MM.1S (cell line): ENCODE measurements around the gene IL22RA2.

ENCODE experiments used
- DNase-seq: peaks from one replicate; pipeline ENCODE4 v3.0.0-alpha.2; 2015
- H2AFZ ChIP-seq: fragments of 300-600 bp; sonication (generic); 2 replicates; pipeline ENCODE4 v1.6.0; 2016; ENCODE audit warnings: antibody characterized with exemption, low read length
- H3F3A ChIP-seq: fragments of 300-600 bp; sonication (generic); 2 replicates; pipeline ENCODE4 v1.6.1; 2016; ENCODE audit warnings: mild to moderate bottlenecking, antibody characterized with exemption, low read length, moderate library complexity, mixed read lengths; ENCODE audit not compliant: insufficient read depth
- H3K27ac ChIP-seq: fragments of 300-600 bp; sonication (generic); 2 replicates; pipeline ENCODE4 v1.5.1; 2016; ENCODE audit warnings: mild to moderate bottlenecking, low read length
- H3K27me3 ChIP-seq: fragments of 300-600 bp; sonication (generic); replicated peaks from 2 replicates; pipeline ENCODE4 v1.6.0; 2016; ENCODE audit warnings: low read length; ENCODE audit not compliant: insufficient read depth
- H3K36me3 ChIP-seq: fragments of 300-600 bp; sonication (generic); replicated peaks from 2 replicates; pipeline ENCODE4 v1.6.1; 2016; ENCODE audit warnings: mild to moderate bottlenecking, low read length, mixed read lengths; ENCODE audit not compliant: insufficient read depth
- H3K4me1 ChIP-seq: fragments of 300-600 bp; sonication (generic); 2 replicates; pipeline ENCODE4 v1.6.1; 2016; ENCODE audit warnings: low read length, mixed read lengths
- H3K4me2 ChIP-seq: fragments of 300-600 bp; sonication (generic); 2 replicates; pipeline ENCODE4 v1.6.0; 2016; ENCODE audit warnings: low read depth, low read length
- H3K4me3 ChIP-seq: fragments of 300-600 bp; sonication (generic); 2 replicates; pipeline ENCODE4 v1.5.1; 2016; ENCODE audit warnings: low read length, mixed read lengths
- H3K79me2 ChIP-seq: fragments of 300-600 bp; sonication (generic); 2 replicates; pipeline ENCODE4 v1.6.1; 2016; ENCODE audit warnings: mixed run types, low read length, mixed read lengths
- H3K9ac ChIP-seq: fragments of 300-600 bp; sonication (generic); 2 replicates; pipeline ENCODE4 v1.6.1; 2016; ENCODE audit warnings: low read length, mixed read lengths
- H3K9me2 ChIP-seq: fragments of 300-600 bp; sonication (generic); replicated peaks from 2 replicates; pipeline ENCODE4 v1.6.1; 2016; ENCODE audit warnings: mild to moderate bottlenecking, low read length, mixed read lengths; ENCODE audit not compliant: insufficient read depth
- H3K9me3 ChIP-seq: fragments of 300-600 bp; sonication (generic); replicated peaks from 2 replicates; pipeline ENCODE4 v1.6.1; 2016; ENCODE audit warnings: mild to moderate bottlenecking, low read length, mixed read lengths; ENCODE audit not compliant: insufficient read depth
- H4K20me1 ChIP-seq: fragments of 300-600 bp; sonication (generic); 2 replicates; pipeline ENCODE4 v1.6.1; 2016; ENCODE audit warnings: mild to moderate bottlenecking, low read length, moderate library complexity, mixed read lengths; ENCODE audit not compliant: insufficient read depth
- EZH2 ChIP-seq: fragments of 300-600 bp; sonication (generic); optimal IDR thresholded peaks from 2 replicates; pipeline ENCODE3; 2017; ENCODE audit warnings: low read depth, mild to moderate bottlenecking, antibody characterized with exemption, low read length, mixed read lengths
- EZH2phosphoT487 ChIP-seq: fragments of 300-600 bp; sonication (generic); IDR thresholded peaks from 2 replicates; pipeline ENCODE4 v1.6.1; 2018; ENCODE audit warnings: antibody characterized with exemption, low read length
- TF ChIP-seq, protein P1 (sequence below): fragments of 300-600 bp; sonication (generic); IDR thresholded peaks from 2 replicates; pipeline ENCODE4 v1.5.1; 2016; ENCODE audit warnings: antibody characterized with exemption, low read length, mixed read lengths

The IL22RA2 gene

DNA sequence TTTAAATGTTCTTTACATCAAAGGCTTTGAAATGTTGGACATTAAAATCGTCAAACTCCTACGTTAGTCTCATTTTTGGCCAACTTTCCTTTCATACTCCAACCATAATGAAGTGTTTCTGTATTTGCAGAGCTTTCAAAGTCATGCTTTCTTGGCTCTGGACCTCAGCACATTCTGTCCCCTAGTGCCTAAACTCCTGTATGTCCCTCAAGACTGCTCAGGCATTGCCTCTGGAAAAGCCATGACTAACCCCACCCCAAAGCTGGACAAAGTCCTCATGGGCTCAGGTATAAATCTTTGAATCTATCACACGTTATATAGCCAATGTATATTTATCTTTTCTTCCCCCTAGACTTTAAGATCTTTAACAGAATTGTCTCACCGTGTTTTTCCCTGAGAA is 26.8 kb upstream of the IL22RA2 start:
- no peak for DNase-seq
- Histone ChIP-seq H3K79me2 (no peaks in the 10 kb centered on the region), H3K9ac (no peak overlapping the region), H2AFZ (no peak overlapping the region), H3K27ac (no peak overlapping the region), H3F3A (no peaks in the 10 kb centered on the region), H3K4me3 (no peak overlapping the region), H3K9me3 (no peaks in the 10 kb centered on the region), H3K36me3 (no peaks in the 10 kb centered on the region), H3K27me3 (no peaks in the 10 kb centered on the region), H3K9me2 (no peaks in the 10 kb centered on the region), H4K20me1 (no peaks in the 10 kb centered on the region), H3K4me1 (peaks cover 15% of the 10 kb centered on the region), H3K4me2 (no peak overlapping the region)
- TF ChIP-seq, protein P1, sequence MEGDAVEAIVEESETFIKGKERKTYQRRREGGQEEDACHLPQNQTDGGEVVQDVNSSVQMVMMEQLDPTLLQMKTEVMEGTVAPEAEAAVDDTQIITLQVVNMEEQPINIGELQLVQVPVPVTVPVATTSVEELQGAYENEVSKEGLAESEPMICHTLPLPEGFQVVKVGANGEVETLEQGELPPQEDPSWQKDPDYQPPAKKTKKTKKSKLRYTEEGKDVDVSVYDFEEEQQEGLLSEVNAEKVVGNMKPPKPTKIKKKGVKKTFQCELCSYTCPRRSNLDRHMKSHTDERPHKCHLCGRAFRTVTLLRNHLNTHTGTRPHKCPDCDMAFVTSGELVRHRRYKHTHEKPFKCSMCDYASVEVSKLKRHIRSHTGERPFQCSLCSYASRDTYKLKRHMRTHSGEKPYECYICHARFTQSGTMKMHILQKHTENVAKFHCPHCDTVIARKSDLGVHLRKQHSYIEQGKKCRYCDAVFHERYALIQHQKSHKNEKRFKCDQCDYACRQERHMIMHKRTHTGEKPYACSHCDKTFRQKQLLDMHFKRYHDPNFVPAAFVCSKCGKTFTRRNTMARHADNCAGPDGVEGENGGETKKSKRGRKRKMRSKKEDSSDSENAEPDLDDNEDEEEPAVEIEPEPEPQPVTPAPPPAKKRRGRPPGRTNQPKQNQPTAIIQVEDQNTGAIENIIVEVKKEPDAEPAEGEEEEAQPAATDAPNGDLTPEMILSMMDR = no peak
- TF ChIP-seq EZH2 (no peak), EZH2phosphoT487 (no peak)

DNA sequence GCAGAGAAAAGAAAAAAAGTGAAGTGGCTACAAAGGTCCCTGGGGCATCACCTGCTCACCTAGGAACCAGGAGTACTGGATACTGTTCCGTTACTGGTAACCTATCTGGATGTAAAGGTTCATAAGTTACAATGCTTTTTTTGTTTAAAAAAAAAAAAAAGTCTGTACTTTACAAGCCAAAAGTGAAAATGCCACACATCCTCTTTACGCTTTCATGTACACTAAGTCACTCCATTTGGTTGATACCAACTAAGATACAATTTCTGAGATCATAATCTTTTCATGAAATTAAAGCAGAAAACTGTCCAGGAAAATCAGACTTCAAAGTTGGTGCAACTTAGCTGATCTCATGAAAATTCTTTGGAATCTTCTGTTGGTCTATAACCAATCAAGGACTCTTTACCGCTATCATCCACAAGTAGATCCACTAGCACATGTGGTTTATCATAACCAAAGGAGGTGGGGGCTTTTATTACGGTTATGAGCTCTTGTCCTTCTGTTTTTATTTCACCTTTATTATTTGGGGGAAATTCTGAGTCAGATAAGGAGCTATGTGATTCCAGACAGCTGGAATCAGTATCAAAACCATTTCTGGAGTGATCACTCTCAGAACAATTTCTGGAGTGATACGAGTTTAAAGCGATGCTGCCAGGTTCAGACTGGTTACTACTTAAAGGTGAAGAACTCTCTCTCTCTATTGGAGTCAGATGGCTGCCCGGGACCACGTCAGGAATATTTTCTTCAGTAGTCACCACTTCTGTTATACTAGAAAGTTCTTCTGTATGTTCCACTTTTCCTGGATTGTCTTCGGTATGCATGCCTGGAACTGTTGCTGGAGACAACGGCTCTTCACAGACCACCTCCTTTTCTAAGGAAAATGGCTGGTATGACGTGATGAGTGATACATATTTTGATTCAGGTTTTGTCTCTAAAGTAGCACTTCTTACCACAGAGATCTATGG is 24.5 kb upstream of the IL22RA2 start:
- no peak for DNase-seq
- Histone ChIP-seq H3K4me3 (no peak overlapping the region), H3K27ac (no peak overlapping the region), H3K79me2 (no peaks in the 10 kb centered on the region), H3K4me1 (peaks cover 1% of the 10 kb centered on the region), H3K27me3 (no peaks in the 10 kb centered on the region), H2AFZ (no peak overlapping the region), H3K36me3 (no peaks in the 10 kb centered on the region), H3F3A (no peaks in the 10 kb centered on the region), H3K9me2 (no peaks in the 10 kb centered on the region), H3K9me3 (no peaks in the 10 kb centered on the region), H3K4me2 (no peak overlapping the region), H3K9ac (no peak overlapping the region), H4K20me1 (no peaks in the 10 kb centered on the region)
- TF ChIP-seq EZH2phosphoT487 (no peak), EZH2 (no peak)
- TF ChIP-seq, protein P1 = no peak

DNA sequence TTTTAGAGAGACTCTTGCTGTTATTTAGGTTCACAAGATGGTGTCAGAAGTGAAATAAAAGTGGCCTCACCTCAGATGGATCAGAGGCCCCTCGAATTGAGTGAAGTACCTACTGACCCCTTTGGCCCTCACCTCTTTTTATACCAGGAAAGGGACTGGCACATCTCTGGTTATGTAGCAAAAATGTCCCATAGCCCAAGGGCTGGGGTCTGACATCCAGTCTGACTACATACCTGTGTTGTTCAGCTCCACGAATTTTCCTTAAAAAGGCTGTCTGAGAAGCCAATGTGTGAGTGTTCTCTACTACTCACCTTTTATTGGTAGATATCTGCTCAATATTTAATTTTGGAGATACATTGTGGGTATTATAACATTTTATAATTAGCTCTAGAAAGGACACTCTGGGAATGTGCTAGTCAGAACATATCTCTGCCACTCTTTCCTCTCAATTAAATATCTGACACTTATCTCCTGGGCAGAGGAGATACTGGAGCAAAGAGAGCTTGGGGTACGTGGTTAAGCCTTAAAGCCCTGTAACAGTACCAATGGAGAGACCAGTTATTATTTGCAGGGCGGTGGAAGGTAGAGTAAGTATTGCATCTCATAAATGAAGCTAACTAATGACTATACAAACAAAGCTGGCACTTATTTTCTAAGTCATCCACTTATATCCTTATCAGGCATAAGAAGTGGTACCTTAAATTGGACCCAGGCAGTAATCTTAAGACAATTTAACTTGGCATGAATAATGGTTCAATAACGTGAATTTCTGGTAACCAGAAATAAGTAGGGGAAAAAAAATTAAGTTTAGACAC is 20.0 kb upstream of the IL22RA2 start:
- no peak overlapping the region for H3K9ac ChIP-seq
- no peaks in the 10 kb centered on the region for H4K20me1 ChIP-seq
- no peak for DNase-seq
- no peak overlapping the region for H3K4me2 ChIP-seq
- no peak overlapping the region for H2AFZ ChIP-seq
- TF ChIP-seq, protein P1 = no peak
- TF ChIP-seq EZH2phosphoT487 = no peak
- TF ChIP-seq EZH2 = no peak
- H3K27me3 ChIP-seq = no peaks in the 10 kb centered on the region
- no peaks in the 10 kb centered on the region for H3K36me3 ChIP-seq
- no peaks in the 10 kb centered on the region for H3K9me2 ChIP-seq
- no peaks in the 10 kb centered on the region for H3F3A ChIP-seq
- no peaks in the 10 kb centered on the region for H3K9me3 ChIP-seq
- H3K79me2 ChIP-seq = no peaks in the 10 kb centered on the region
- H3K4me1 ChIP-seq = no peaks in the 10 kb centered on the region
- no peak overlapping the region for H3K27ac ChIP-seq
- no peak overlapping the region for H3K4me3 ChIP-seq
